Heart left ventricle (tissue), 16 donors: Measurements from ENCODE around the gene AKAP17A. TPM values are rescaled to one million over a fixed set of nuclear protein-coding genes. Genes with fewer than 3 reads are reported as not detected.

Experiments
- ATAC-seq, 4 donors: fragments of 200-7000 bp; cut with Tn5 transposase; one replicate each; pipeline ENCODE4 v1.9.1; 2020 to 2022; ENCODE audit warnings: moderate library complexity in 4 of 4, mild to moderate bottlenecking in 3 of 4, moderate number of reproducible peaks in 1 of 4
- DNase-seq, 5 donors: peaks; one replicate each; pipeline ENCODE4 v3.0.0-alpha.2; 2020
- H3K27ac ChIP-seq, 12 donors: fragments of 200-600 bp; sonication (generic) in 4 of 12; one replicate each; pipeline versions ENCODE4 v1.5.0 to v1.8.0; 2016 to 2022; ENCODE audit warnings: mild to moderate bottlenecking in 2 of 12
- H3K27me3 ChIP-seq, 9 donors: fragments of 200-600 bp; sonication (generic) in 2 of 9; one replicate each; pipeline versions ENCODE4 v1.5.1 to v1.8.0; 2016 to 2022; ENCODE audit warnings: mild to moderate bottlenecking in 3 of 9
- H3K36me3 ChIP-seq, 9 donors: fragments of 200-600 bp; sonication (generic) in 2 of 9; one replicate each; pipeline versions ENCODE4 v1.5.0 to v1.8.0; 2018 to 2022; ENCODE audit warnings: mild to moderate bottlenecking in 2 of 9
- H3K4me1 ChIP-seq, 12 donors: fragments of 200-600 bp; sonication (generic) in 4 of 12; one replicate each; pipeline versions ENCODE4 v1.5.0 to v1.8.0; 2016 to 2022; ENCODE audit warnings: mild to moderate bottlenecking in 3 of 12
- H3K4me3 ChIP-seq, 12 donors: fragments of 200-600 bp; sonication (generic) in 4 of 12; one replicate each; pipeline versions ENCODE4 v1.5.0 to v1.8.0; 2017 to 2022; ENCODE audit warnings: mild to moderate bottlenecking in 9 of 12, moderate library complexity in 4 of 12
- H3K9me3 ChIP-seq, 12 donors: fragments of 200-600 bp; sonication (generic) in 4 of 12; one replicate each; pipeline versions ENCODE4 v1.5.0 to v1.8.0; 2016 to 2022; ENCODE audit warnings: mild to moderate bottlenecking in 1 of 12
- POLR2A ChIP-seq, 2 donors: fragments of 450-650 bp; IDR thresholded peaks; one replicate each; pipeline ENCODE4 v1.6.1; 2017; ENCODE audit warnings: antibody characterized with exemption in 2 of 2, mild to moderate bottlenecking in 2 of 2, moderate library complexity in 2 of 2
- WGBS, 4 donors: extraction: QIAGEN DNeasy Blood & Tissue Kit in 2 of 4; methylation state at CpG; one replicate each; pipeline versions ENCODE4 v1.1.5 to v1.1.7; 2013 to 2018; 5-methylcytosine and 5-hydroxymethylcytosine counted together
- intact Hi-C, 10 donors: fragments of 100-400 bp; cut with DNase I; formaldehyde crosslinking; loops; one replicate each; pipeline versions ENCODE4 v1.11.1 to v1.14.2; 2022
- polyA plus RNA-seq, 2 donors: library from polyadenylated mRNA; stranded (reverse); fragments of 200-250 nt; gene quantifications; one replicate each; pipeline ENCODE4 v1.2.3, GENCODE V29; 2013
- total RNA-seq, 9 donors: library from RNA; depleted of rRNA in 2 of 9; stranded (reverse); fragments of >200 nt in 2 of 9; fragmentation: NEBNext Ultra II Directional in 3 of 9; extraction: Animal tissue kit (Norgen Biotek cat#: 25700) in 3 of 9; gene quantifications; one replicate each; pipeline versions ENCODE4 v1.1.0 to v1.2.4, GENCODE V29; 2016 to 2023
- TF ChIP-seq, protein P1 (sequence below), 12 donors: fragments of 200-600 bp; sonication (generic) in 4 of 12; IDR thresholded peaks; one replicate each; pipeline versions ENCODE4 v1.5.0 to v1.8.0; 2018 to 2022; ENCODE audit warnings: antibody characterized with exemption in 12 of 12, mild to moderate bottlenecking in 5 of 12
- donor health status: ischemic (EF 13 %, LVEDD 7.1; RV severe dilation, severe dysfunction).
- donor health status: healthy with polysubstance abuse.
- donor health status: DM: no; HTN: yes; CAD: no.
- donor health status: DM: no; HTN: no; CAD: no.
- donor health status: ischemic (EF 25% LVEDD 6.9; RV normal size, moderate dysfunction).
- donor health status: ischemic (EF 25% LVEDD 5.7; RV mildly dilated, moderate dysfunction).
- donor health status: healthy.
- donor health status: DM: yes; HTN: yes; CAD: no.
- donor health status: ischemic (EF 35%, LVEDD 5.7; RV mildly dilated, moderate dysfunction).
- donor health status: nonischemic (EF 11% LVEDD 7.7; RV severe dilation, severe dysfunction).
- donor health status: DM: yes; HTN: yes; CAD: no.
- donor health status: PGD.
- donor health status: ischemic (EF 29% LVEDD 5.4; RV normal size, mild dysfunction).
- donor health status: nonischemic (EF 23%, LVEDD 6.1; RV moderate dilation, normal function).

AKAP17A gene
- total and polyA plus RNA-seq, 11 donors: 12.5 to 20.4 (median 16.1) TPM

DNA sequence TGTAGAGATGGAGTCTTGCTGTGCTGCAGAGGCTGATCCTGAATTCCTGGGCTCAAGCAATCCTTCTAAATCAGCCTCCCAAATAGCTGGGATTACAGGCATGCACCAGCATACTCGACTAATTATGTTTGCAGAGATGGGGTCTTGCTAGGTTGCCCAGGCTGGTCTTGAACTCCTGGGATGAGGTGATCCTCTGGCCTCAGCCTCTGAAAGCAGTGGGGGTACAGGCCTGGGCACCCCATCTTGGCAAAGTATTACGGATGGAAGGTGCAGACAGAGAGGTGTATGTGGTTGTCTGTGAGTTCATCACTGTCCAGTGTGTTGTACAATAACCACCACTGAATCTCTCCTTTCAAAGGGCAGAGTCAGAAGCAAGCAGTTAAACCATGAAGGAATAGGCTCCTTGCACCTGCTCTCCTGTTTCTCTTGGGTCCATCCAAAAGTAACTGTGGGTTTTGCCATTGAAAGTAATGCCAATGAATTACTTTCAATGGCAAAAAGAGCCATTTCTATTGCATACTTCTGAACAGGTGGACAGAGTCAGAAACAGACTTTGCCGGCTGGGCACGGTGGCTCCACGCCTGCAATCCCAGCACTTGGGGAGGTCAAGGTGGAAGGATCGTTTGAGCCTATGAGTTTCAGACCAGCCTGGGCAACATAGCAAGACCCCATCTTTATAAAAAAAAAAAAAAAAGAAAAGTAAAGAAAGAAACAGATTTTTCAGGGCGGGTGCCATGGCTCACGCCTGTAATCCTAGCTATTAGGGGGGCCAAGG lies 7.0 kb upstream of the AKAP17A start:
- Histone ChIP-seq H3K36me3 (no peaks in the 10 kb centered on the region), H3K4me3 (no peak overlapping the region), H3K27me3 (no peaks in the 10 kb centered on the region), H3K9me3 (no peaks in the 10 kb centered on the region), H3K27ac (no peak overlapping the region), H3K4me1 (no peaks in the 10 kb centered on the region)
- ATAC-seq: no peak
- intact Hi-C loops: loop anchor here in 1 of 10 donors (5.0 kb wide), 1 partner anchor 127 kb away; no protein-coding TSS in a partner anchor
- TF ChIP-seq, protein P1, sequence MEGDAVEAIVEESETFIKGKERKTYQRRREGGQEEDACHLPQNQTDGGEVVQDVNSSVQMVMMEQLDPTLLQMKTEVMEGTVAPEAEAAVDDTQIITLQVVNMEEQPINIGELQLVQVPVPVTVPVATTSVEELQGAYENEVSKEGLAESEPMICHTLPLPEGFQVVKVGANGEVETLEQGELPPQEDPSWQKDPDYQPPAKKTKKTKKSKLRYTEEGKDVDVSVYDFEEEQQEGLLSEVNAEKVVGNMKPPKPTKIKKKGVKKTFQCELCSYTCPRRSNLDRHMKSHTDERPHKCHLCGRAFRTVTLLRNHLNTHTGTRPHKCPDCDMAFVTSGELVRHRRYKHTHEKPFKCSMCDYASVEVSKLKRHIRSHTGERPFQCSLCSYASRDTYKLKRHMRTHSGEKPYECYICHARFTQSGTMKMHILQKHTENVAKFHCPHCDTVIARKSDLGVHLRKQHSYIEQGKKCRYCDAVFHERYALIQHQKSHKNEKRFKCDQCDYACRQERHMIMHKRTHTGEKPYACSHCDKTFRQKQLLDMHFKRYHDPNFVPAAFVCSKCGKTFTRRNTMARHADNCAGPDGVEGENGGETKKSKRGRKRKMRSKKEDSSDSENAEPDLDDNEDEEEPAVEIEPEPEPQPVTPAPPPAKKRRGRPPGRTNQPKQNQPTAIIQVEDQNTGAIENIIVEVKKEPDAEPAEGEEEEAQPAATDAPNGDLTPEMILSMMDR (IDR thresholded peaks at IDR 0.05): no peak
- TF ChIP-seq POLR2A (IDR thresholded peaks at IDR 0.05): no peak
- no peak for DNase-seq
- 88 to 91% (median 89%) methylated on average over 7 to 8 of the region's 8 CpGs for WGBS, 4 donors

DNA sequence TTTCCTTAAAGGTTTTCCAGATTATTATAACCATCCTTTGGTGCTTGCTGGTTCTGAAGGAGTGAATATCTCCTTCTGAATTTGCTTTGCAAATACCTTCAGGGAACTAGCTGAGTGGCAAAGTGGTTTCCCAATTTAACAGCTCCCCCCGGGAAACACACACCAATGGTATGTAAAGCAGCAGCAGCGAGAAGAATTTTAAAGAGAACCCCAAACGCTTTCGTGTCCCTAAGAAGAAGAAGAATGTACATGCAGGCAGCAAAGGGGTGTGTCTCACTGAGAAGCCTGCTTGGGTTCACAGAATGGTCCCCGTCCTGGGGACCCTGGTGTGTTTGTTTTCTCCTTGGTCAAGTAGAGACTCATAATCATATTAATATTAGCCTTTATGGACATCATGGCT lies 4.2 kb upstream of the AKAP17A start:
- H3K9me3 ChIP-seq: no peaks in the 10 kb centered on the region
- 22 to 50% (median 38%) methylated on average over 5 of the region's 5 CpGs for WGBS, 4 donors
- intact Hi-C loops: no loop called here
- ATAC-seq (no peak), DNase-seq (no peak)
- H3K27me3 ChIP-seq: no peaks in the 10 kb centered on the region
- H3K4me3 ChIP-seq: no peak overlapping the region
- TF ChIP-seq POLR2A (IDR thresholded peaks at IDR 0.05): no peak
- TF ChIP-seq, protein P1 (IDR thresholded peaks at IDR 0.05): no peak
- H3K4me1 ChIP-seq: peaks cover 0 to 7% (median 0%) of the 10 kb centered on the region in 12 donors
- H3K27ac ChIP-seq: no peak overlapping the region
- no peaks in the 10 kb centered on the region for H3K36me3 ChIP-seq

DNA sequence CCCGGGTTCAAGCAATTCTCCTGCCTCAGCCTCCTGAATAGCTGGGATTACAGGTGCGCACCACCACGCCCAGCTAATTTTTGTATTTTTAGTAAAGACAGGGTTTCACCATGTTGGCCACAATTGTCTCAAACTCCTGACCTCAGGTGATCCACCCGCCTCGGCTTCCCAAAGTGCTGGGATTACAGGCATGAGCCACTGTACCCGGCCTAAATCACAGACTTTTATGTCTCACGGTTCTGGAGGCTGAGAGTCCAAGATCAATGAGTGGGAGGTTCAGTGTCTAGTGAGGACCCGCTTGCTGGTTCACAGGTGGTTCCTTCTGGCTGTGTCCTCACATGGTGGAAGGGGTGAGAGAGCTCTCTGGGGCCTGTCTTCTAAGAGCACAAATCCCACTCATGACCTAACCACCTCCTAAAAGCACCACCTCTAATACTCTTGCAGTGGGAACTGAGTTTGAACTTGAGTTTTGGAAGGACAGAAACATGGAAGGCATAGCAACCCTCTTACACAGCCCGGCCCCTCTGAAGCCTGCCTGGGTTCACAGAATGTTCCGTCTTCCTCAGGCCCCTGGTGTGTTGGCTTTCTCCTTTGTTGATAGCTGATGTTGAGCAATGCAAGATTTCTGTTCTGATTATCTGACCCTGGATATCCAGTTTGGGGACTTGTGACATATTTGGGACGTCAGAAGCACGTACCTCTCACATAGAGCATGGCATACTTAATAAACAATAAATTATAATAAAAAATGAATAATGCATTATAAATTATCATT lies 1.9 kb upstream of the AKAP17A start:
- Histone ChIP-seq H3K9me3 (no peaks in the 10 kb centered on the region), H3K4me3 (no peak overlapping the region), H3K36me3 (peaks cover 0 to 14% (median 12%) of the 10 kb centered on the region in 9 donors), H3K4me1 (peaks cover 0 to 28% (median 17%) of the 10 kb centered on the region in 12 donors), H3K27me3 (no peaks in the 10 kb centered on the region), H3K27ac (no peak overlapping the region)
- ATAC-seq: no peak
- intact Hi-C loops: loop anchor here in 4 of 10 donors (2.0 to 5.0 kb wide), 4 partner anchors 137 to 197 kb away; partner anchors contain the start of genes ASMTL (in 4 of the 4) and SLC25A6 (in 1 of the 4)
- TF ChIP-seq POLR2A (IDR thresholded peaks at IDR 0.05): no peak
- TF ChIP-seq, protein P1 (IDR thresholded peaks at IDR 0.05): no peak
- DNase-seq: peak in 1 of 5 donors; percentile 5
- WGBS, 4 donors: 86 to 88% (median 88%) methylated on average over 12 of the region's 12 CpGs
